ENCODE measurements around the gene RAB27A.

Gene RAB27A

DNA sequence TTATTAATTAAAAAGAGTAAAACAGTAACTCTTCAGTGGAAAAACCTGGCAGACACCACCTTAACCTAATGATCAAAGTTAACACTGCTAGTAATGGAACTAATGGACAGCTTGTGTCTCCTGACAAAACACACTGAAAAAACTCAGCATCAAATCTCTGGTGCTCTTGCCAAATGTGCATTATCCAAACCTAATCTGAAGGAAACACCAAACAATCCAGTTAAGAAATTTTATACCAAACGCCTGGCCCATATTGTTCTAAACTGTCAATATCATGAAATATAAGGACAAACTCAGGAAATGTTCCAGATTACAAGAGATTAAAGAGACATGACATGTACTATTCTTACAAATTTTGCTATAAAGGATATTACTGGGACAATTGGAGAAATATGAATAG, 103.3 kb downstream of the RAB27A start:
- TF ChIP-seq, protein P1, sequence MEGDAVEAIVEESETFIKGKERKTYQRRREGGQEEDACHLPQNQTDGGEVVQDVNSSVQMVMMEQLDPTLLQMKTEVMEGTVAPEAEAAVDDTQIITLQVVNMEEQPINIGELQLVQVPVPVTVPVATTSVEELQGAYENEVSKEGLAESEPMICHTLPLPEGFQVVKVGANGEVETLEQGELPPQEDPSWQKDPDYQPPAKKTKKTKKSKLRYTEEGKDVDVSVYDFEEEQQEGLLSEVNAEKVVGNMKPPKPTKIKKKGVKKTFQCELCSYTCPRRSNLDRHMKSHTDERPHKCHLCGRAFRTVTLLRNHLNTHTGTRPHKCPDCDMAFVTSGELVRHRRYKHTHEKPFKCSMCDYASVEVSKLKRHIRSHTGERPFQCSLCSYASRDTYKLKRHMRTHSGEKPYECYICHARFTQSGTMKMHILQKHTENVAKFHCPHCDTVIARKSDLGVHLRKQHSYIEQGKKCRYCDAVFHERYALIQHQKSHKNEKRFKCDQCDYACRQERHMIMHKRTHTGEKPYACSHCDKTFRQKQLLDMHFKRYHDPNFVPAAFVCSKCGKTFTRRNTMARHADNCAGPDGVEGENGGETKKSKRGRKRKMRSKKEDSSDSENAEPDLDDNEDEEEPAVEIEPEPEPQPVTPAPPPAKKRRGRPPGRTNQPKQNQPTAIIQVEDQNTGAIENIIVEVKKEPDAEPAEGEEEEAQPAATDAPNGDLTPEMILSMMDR (IDR thresholded peaks at IDR 0.05; ENCODE audit: low read depth, low read length, poor library complexity, severe bottlenecking): no peak
- no peak for TF ChIP-seq EZH2phosphoT487 (IDR thresholded peaks at IDR 0.05; ENCODE audit: borderline replicate concordance, low read length)
- H3K27ac ChIP-seq (ENCODE audit: low read depth, low read length): no peak overlapping the region
- peaks cover 12% of the 10 kb centered on the region for H3K4me1 ChIP-seq (ENCODE audit: control insufficient read depth, low read length)
- no peaks in the 10 kb centered on the region for H3K9me2 ChIP-seq (replicated peaks; ENCODE audit: control insufficient read depth, low read length)
- H4K20me1 ChIP-seq (ENCODE audit: control insufficient read depth, insufficient read depth, low read depth, low read length): peaks cover 15% of the 10 kb centered on the region; the same call in 1 of the 2 replicates
- peaks cover 4% of the 10 kb centered on the region for H3F3A ChIP-seq (ENCODE audit: control insufficient read depth, insufficient read depth)
- H3K4me2 ChIP-seq (ENCODE audit: low read length): no peak overlapping the region
- H3K9me3 ChIP-seq (ENCODE audit: control insufficient read depth, insufficient read depth, low read length): no peaks in the 10 kb centered on the region
- no peak overlapping the region for H3K4me3 ChIP-seq (ENCODE audit: low read length)
- peaks cover 95% of the 10 kb centered on the region for H3K36me3 ChIP-seq (ENCODE audit: control insufficient read depth, low read length)
- H3K79me2 ChIP-seq (ENCODE audit: control insufficient read depth, low read length): peaks cover 72% of the 10 kb centered on the region
- no peaks in the 10 kb centered on the region for H3K27me3 ChIP-seq (ENCODE audit: control insufficient read depth, low read length)

DNA sequence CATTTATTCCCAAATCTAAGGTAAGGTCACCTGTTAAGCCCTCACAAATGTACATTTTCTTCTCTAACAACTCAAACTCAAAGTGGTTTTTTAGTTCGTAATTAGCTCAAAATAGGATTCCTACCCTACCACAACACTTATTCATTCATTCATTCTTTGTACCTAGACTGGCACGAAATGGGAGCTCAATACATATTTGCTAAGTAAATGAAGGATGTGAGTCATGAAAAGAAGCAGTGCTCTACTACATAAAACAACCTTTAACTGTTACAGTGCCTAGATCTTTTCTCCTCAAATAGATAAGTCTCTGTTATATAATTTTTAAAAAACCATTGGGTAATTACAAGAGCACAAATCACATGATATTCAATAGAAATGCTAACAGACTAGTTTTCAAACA, 105.9 kb downstream of the RAB27A start:
- Histone ChIP-seq H3K4me1 (ENCODE audit: control insufficient read depth, low read length) (peaks cover 12% of the 10 kb centered on the region), H4K20me1 (ENCODE audit: control insufficient read depth, insufficient read depth, low read depth, low read length) (peaks cover 11% of the 10 kb centered on the region; the same call in 1 of the 2 replicates), H3K27ac (ENCODE audit: low read depth, low read length) (no peak overlapping the region), H3K27me3 (ENCODE audit: control insufficient read depth, low read length) (no peaks in the 10 kb centered on the region), H3K4me3 (ENCODE audit: low read length) (no peak overlapping the region), H3K4me2 (ENCODE audit: low read length) (no peak overlapping the region), H3K9me3 (ENCODE audit: control insufficient read depth, insufficient read depth, low read length) (no peaks in the 10 kb centered on the region), H3K9me2 (replicated peaks; ENCODE audit: control insufficient read depth, low read length) (no peaks in the 10 kb centered on the region), H3K36me3 (ENCODE audit: control insufficient read depth, low read length) (peaks cover 95% of the 10 kb centered on the region), H3F3A (ENCODE audit: control insufficient read depth, insufficient read depth) (peaks cover 5% of the 10 kb centered on the region; the same call in 1 of the 2 replicates), H3K79me2 (ENCODE audit: control insufficient read depth, low read length) (peaks cover 46% of the 10 kb centered on the region)
- no peak for TF ChIP-seq EZH2phosphoT487 (IDR thresholded peaks at IDR 0.05; ENCODE audit: borderline replicate concordance, low read length)
- TF ChIP-seq, protein P1 (IDR thresholded peaks at IDR 0.05; ENCODE audit: low read depth, low read length, poor library complexity, severe bottlenecking): no peak

DNA sequence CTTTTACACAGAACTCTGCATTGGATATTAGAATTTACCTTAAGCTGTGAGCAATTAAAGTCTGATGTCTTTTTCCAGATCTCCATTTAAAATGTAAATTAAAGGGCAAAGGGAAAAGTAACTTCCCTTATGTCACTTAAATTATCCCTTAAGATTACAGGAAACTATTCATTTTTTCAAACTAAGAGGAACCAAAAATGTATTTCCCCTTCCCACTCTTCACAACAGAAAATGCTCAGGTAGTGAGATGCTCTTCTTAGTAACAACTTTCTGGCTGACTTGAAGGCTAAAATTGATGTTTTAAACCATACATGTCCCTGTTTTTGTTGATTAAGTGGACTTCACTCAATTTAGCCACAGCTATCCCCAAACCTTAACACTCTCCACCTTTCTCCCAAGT, 110.5 kb downstream of the RAB27A start:
- Histone ChIP-seq H3K9me2 (replicated peaks; ENCODE audit: control insufficient read depth, low read length) (no peaks in the 10 kb centered on the region), H3K9me3 (ENCODE audit: control insufficient read depth, insufficient read depth, low read length) (no peaks in the 10 kb centered on the region), H3K27me3 (ENCODE audit: control insufficient read depth, low read length) (no peaks in the 10 kb centered on the region), H3K79me2 (ENCODE audit: control insufficient read depth, low read length) (peaks cover 6% of the 10 kb centered on the region), H3K4me2 (ENCODE audit: low read length) (no peak overlapping the region), H3K4me1 (ENCODE audit: control insufficient read depth, low read length) (peaks cover 12% of the 10 kb centered on the region), H3K36me3 (ENCODE audit: control insufficient read depth, low read length) (peaks cover 57% of the 10 kb centered on the region), H3K27ac (ENCODE audit: low read depth, low read length) (no peak overlapping the region), H4K20me1 (ENCODE audit: control insufficient read depth, insufficient read depth, low read depth, low read length) (no peaks in the 10 kb centered on the region), H3F3A (ENCODE audit: control insufficient read depth, insufficient read depth) (0 out of 2 replicates have a peak, but pooled peaks cover 5% of the 10 kb centered on the region), H3K4me3 (ENCODE audit: low read length) (no peak overlapping the region)
- TF ChIP-seq, protein P1 (IDR thresholded peaks at IDR 0.05; ENCODE audit: low read depth, low read length, poor library complexity, severe bottlenecking): no peak
- TF ChIP-seq EZH2phosphoT487 (IDR thresholded peaks at IDR 0.05; ENCODE audit: borderline replicate concordance, low read length): no peak
